ENCODE measurements around the gene SHLD1. TPM values are rescaled to one million over a fixed set of nuclear protein-coding genes. Genes with fewer than 3 reads are reported as not detected.

The SHLD1 gene
- total RNA-seq, 3 donors from 2014 or later (not counting 1 experiment from before 2014, with no cell fraction given), result 6.6 to 12.2 (median 8.3) TPM

GRCh38 chr20:5840411-5841002, 90.3 kb downstream of the SHLD1 start:
- intact Hi-C loops (cut with micrococcal nuclease), result no loop called here
- Histone ChIP-seq H3K27me3 (ENCODE audit: control insufficient read depth, insufficient read depth, low read length) (no peaks in the 10 kb centered on the region), H3K36me3 (ENCODE audit: control insufficient read depth, insufficient read depth, low read length) (no peaks in the 10 kb centered on the region), H3K27ac (ENCODE audit: low read length) (no peak overlapping the region), H3K4me3 (ENCODE audit: low read length) (no peak overlapping the region), H3K9me3 (ENCODE audit: control insufficient read depth, insufficient read depth, low read length) (no peaks in the 10 kb centered on the region), H3K4me1 (ENCODE audit: control insufficient read depth, insufficient read depth, low read length) (peaks cover 6% of the 10 kb centered on the region)
- no peak for ATAC-seq
- TF ChIP-seq CTCF (IDR thresholded peaks at IDR 0.05), result no peak
- no peak for DNase-seq
- H3K4me1 Mint-ChIP-seq, result peaks cover 33 to 35% of the 10 kb centered on the region in 2 donors
- no peaks in the 10 kb centered on the region for H3K36me3 Mint-ChIP-seq
- H3K4me3 Mint-ChIP-seq, result no peak overlapping the region
- H3K27ac Mint-ChIP-seq, result no peak overlapping the region
- H3K9me3 Mint-ChIP-seq, result no peaks in the 10 kb centered on the region
- WGBS (ENCODE audit: insufficient coverage), result 98% methylated on average over 5 of the region's 5 CpGs
- H3K27me3 Mint-ChIP-seq (ENCODE audit: low read depth in 2 of 2), result no peaks in the 10 kb centered on the region

- Histone ChIP-seq H3K4me3 (ENCODE audit: low read length) (no peak overlapping the region), H3K4me1 (ENCODE audit: control insufficient read depth, insufficient read depth, low read length) (peaks cover under 1% of the 10 kb centered on the region), H3K9me3 (ENCODE audit: control insufficient read depth, insufficient read depth, low read length) (no peaks in the 10 kb centered on the region), H3K27me3 (ENCODE audit: control insufficient read depth, insufficient read depth, low read length) (no peaks in the 10 kb centered on the region), H3K36me3 (ENCODE audit: control insufficient read depth, insufficient read depth, low read length) (no peaks in the 10 kb centered on the region), H3K27ac (ENCODE audit: low read length) (no peak overlapping the region)
- Mint-ChIP-seq H3K4me3 (no peak overlapping the region), H3K36me3 (no peaks in the 10 kb centered on the region), H3K27ac (no peak overlapping the region), H3K9me3 (no peaks in the 10 kb centered on the region), H3K27me3 (ENCODE audit: low read depth in 2 of 2) (no peaks in the 10 kb centered on the region), H3K4me1 (peaks cover 23 to 25% of the 10 kb centered on the region in 2 donors)
- no peak for ATAC-seq
- no peak for TF ChIP-seq CTCF (IDR thresholded peaks at IDR 0.05)
- WGBS (ENCODE audit: insufficient coverage), result 100% methylated on average over 1 of the region's 1 CpG
- intact Hi-C loops (cut with micrococcal nuclease), result no loop called here
- DNase-seq, result no peak
These were observed 91.3 kb downstream of the SHLD1 start for GRCh38 chr20:5841522-5841921.

GRCh38 chr20:5842465-5842864, 92.3 kb downstream of the SHLD1 start:
- Histone ChIP-seq H3K36me3 (ENCODE audit: control insufficient read depth, insufficient read depth, low read length) (no peaks in the 10 kb centered on the region), H3K4me1 (ENCODE audit: control insufficient read depth, insufficient read depth, low read length) (no peaks in the 10 kb centered on the region), H3K27me3 (ENCODE audit: control insufficient read depth, insufficient read depth, low read length) (no peaks in the 10 kb centered on the region), H3K4me3 (ENCODE audit: low read length) (no peak overlapping the region), H3K27ac (ENCODE audit: low read length) (no peak overlapping the region), H3K9me3 (ENCODE audit: control insufficient read depth, insufficient read depth, low read length) (no peaks in the 10 kb centered on the region)
- DNase-seq, result no peak
- Mint-ChIP-seq H3K27ac (no peak overlapping the region), H3K4me1 (peaks cover 22 to 23% of the 10 kb centered on the region in 2 donors), H3K4me3 (no peak overlapping the region), H3K36me3 (no peaks in the 10 kb centered on the region), H3K9me3 (no peaks in the 10 kb centered on the region), H3K27me3 (ENCODE audit: low read depth in 2 of 2) (no peaks in the 10 kb centered on the region)
- ATAC-seq, result no peak
- intact Hi-C loops (cut with micrococcal nuclease), result no loop called here
- no peak for TF ChIP-seq CTCF (IDR thresholded peaks at IDR 0.05)
- 100% methylated on average over 2 of the region's 2 CpGs for WGBS (ENCODE audit: insufficient coverage)

- Histone ChIP-seq H3K36me3 (ENCODE audit: control insufficient read depth, insufficient read depth, low read length) (no peaks in the 10 kb centered on the region), H3K27me3 (ENCODE audit: control insufficient read depth, insufficient read depth, low read length) (no peaks in the 10 kb centered on the region), H3K4me1 (ENCODE audit: control insufficient read depth, insufficient read depth, low read length) (no peaks in the 10 kb centered on the region), H3K4me3 (ENCODE audit: low read length) (no peak overlapping the region), H3K27ac (ENCODE audit: low read length) (no peak overlapping the region), H3K9me3 (ENCODE audit: control insufficient read depth, insufficient read depth, low read length) (no peaks in the 10 kb centered on the region)
- TF ChIP-seq CTCF (IDR thresholded peaks at IDR 0.05), result no peak
- Mint-ChIP-seq H3K36me3 (no peaks in the 10 kb centered on the region), H3K27me3 (ENCODE audit: low read depth in 2 of 2) (no peaks in the 10 kb centered on the region), H3K4me3 (no peak overlapping the region), H3K4me1 (peaks cover 24 to 25% of the 10 kb centered on the region in 2 donors), H3K9me3 (no peaks in the 10 kb centered on the region), H3K27ac (peak overlapping the region in 1 of 2 donors; percentile 34)
- DNase-seq (peak in 1 of 2 donors; percentile 49), ATAC-seq (no peak)
- WGBS (ENCODE audit: insufficient coverage), result 73% methylated on average over 5 of the region's 5 CpGs
- intact Hi-C loops (cut with micrococcal nuclease), result no loop called here
These were observed 92.9 kb downstream of the SHLD1 start for GRCh38 chr20:5843054-5843592.

All from natural killer cell (primary cell).